Endothelial cell of umbilical vein (primary cell): Measurements from ENCODE around the gene VTI1A. TPM values are rescaled to one million over a fixed set of nuclear protein-coding genes. Genes with fewer than 3 reads are reported as not detected.

ENCODE experiments used
- BruUV-seq: library from RNA; stranded (reverse); fragments of 400-500 nt; replicated peaks from 2 replicates; lab custom pipeline; 2021; lab: Mats Ljungman, UMichigan
- CTCF ChIA-PET: fragments of 300-600, 350-600 bp; sonication (Branson Sonifier 250); formaldehyde crosslinking; loops from one replicate; lab custom pipeline; 2021; ENCODE audit warnings: antibody characterized with exemption, inconsistent platforms; lab: Charles Lee
- POLR2A ChIA-PET: fragments of 300-600, 350-600 bp; sonication (Branson Sonifier 250); formaldehyde crosslinking; loops from one replicate; lab custom pipeline; 2021; ENCODE audit warnings: antibody characterized with exemption, inconsistent platforms; lab: Charles Lee
- DNase-seq: peaks from one replicate; pipeline ENCODE4 v3.0.0-alpha.2; 2011; ENCODE audit warnings: low read depth, low spot score
- FAIRE-seq: peaks from 2 replicates; lab custom pipeline; 2011; peaks lifted over from hg19 to GRCh38; lab: Jason Lieb, UNC
- H2AFZ ChIP-seq: 2 replicates; pipeline ENCODE4 v1.6.0; 2012; ENCODE audit warnings: low read depth, low read length, control low read depth, inconsistent platforms
- H3K27ac ChIP-seq: 2 replicates; pipeline ENCODE4 v1.5.1; 2011; ENCODE audit warnings: low read depth, mild to moderate bottlenecking, control low read depth, low read length, moderate library complexity; ENCODE audit not compliant: insufficient read depth
- H3K27me3 ChIP-seq, 2 experiments: 2 replicates each; pipeline versions ENCODE4 v1.6.0 to v1.6.1; 2011; ENCODE audit warnings: low read length in 2 of 2, mixed read lengths in 1 of 2; ENCODE audit not compliant: control insufficient read depth in 2 of 2, insufficient read depth in 2 of 2
- H3K36me3 ChIP-seq, 2 experiments: 2 replicates in 1 of 2; 3 replicates in 1 of 2; pipeline ENCODE4 v1.5.1; 2011; ENCODE audit warnings: low read length in 2 of 2, mild to moderate bottlenecking in 1 of 2, moderate library complexity in 1 of 2; ENCODE audit not compliant: control insufficient read depth in 2 of 2, insufficient read depth in 2 of 2; ENCODE audit errors: extremely low read depth in 1 of 2
- H3K4me1 ChIP-seq: 3 replicates; pipeline ENCODE4 v1.5.1; 2011; ENCODE audit warnings: mild to moderate bottlenecking, low read length; ENCODE audit not compliant: control insufficient read depth, insufficient read depth; ENCODE audit errors: extremely low read depth
- H3K4me2 ChIP-seq: 2 replicates; pipeline ENCODE4 v1.6.1; 2011; ENCODE audit warnings: low read length, control low read depth, mixed read lengths; ENCODE audit not compliant: insufficient read depth
- H3K4me3 ChIP-seq, 3 experiments: fragments of 200-600 bp in 1 of 3; sonication (generic), shearing (Covaris generic) in 1 of 3; replicated peaks in 1 of 3; 2 replicates each; pipeline ENCODE4 v1.5.1; 2011 to 2016; ENCODE audit warnings: control low read depth in 3 of 3, low read length in 3 of 3, mild to moderate bottlenecking in 2 of 3, inconsistent platforms in 1 of 3, low read depth in 1 of 3, moderate library complexity in 1 of 3; ENCODE audit not compliant: insufficient read depth in 1 of 3
- H3K79me2 ChIP-seq: 2 replicates; pipeline ENCODE4 v1.6.0; 2012; ENCODE audit warnings: low read length, inconsistent platforms; ENCODE audit not compliant: control insufficient read depth, insufficient read depth
- H3K9ac ChIP-seq: replicated peaks from 2 replicates; pipeline ENCODE3; 2011; ENCODE audit warnings: low read length, control low read depth; ENCODE audit not compliant: insufficient read depth; ENCODE audit errors: extremely low read depth
- H3K9me1 ChIP-seq: replicated peaks from 3 replicates; pipeline ENCODE4 v1.6.0; 2011; ENCODE audit warnings: mild to moderate bottlenecking, low read length; ENCODE audit not compliant: control insufficient read depth, insufficient read depth; ENCODE audit errors: extremely low read depth
- H3K9me3 ChIP-seq: replicated peaks from 2 replicates; pipeline ENCODE4 v1.5.1; 2012; ENCODE audit warnings: low read length, inconsistent platforms; ENCODE audit not compliant: control insufficient read depth, insufficient read depth
- H4K20me1 ChIP-seq: replicated peaks from 2 replicates; pipeline ENCODE3; 2011; ENCODE audit warnings: mild to moderate bottlenecking, low read length; ENCODE audit not compliant: control insufficient read depth, insufficient read depth; ENCODE audit errors: extremely low read depth
- EZH2 ChIP-seq: IDR thresholded peaks from 2 replicates; pipeline ENCODE4 v1.6.1; 2012; ENCODE audit warnings: borderline replicate concordance, low read depth, mild to moderate bottlenecking, moderate library complexity, low read length, inconsistent platforms; ENCODE audit not compliant: severe bottlenecking
- FOS ChIP-seq: IDR thresholded peaks from 2 replicates; pipeline ENCODE4 v1.6.1; 2011; ENCODE audit warnings: mild to moderate bottlenecking, low read length, moderate library complexity, borderline replicate concordance; ENCODE audit not compliant: insufficient read depth
- GATA2 ChIP-seq: IDR thresholded peaks from 2 replicates; pipeline ENCODE4 v1.7.0; 2011; ENCODE audit warnings: low read depth, mild to moderate bottlenecking, moderate library complexity, mixed read lengths, low read length; ENCODE audit not compliant: insufficient read length, insufficient read depth
- JUN ChIP-seq: IDR thresholded peaks from 2 replicates; pipeline ENCODE4 v1.6.1; 2011; ENCODE audit warnings: borderline replicate concordance, low read depth; ENCODE audit not compliant: insufficient read length, insufficient read depth
- MAX ChIP-seq: IDR thresholded peaks from 2 replicates; pipeline ENCODE4 v1.6.1; 2011; ENCODE audit not compliant: insufficient read depth, insufficient read length
- MYC ChIP-seq: IDR thresholded peaks from one replicate; pipeline ENCODE4 v1.6.1; 2011; ENCODE audit warnings: mild to moderate bottlenecking, low read depth, low read length
- POLR2A ChIP-seq: IDR thresholded peaks from 2 replicates; pipeline ENCODE4 v1.6.1; 2012; ENCODE audit warnings: low read depth, mild to moderate bottlenecking, control low read depth, low read length
- POLR2AphosphoS5 ChIP-seq: IDR thresholded peaks from 2 replicates; pipeline ENCODE4 v1.6.1; 2012; ENCODE audit warnings: low read depth, mild to moderate bottlenecking, control low read depth, low read length, moderate library complexity; ENCODE audit not compliant: insufficient read depth
- dilution Hi-C: fragments of 300-500 bp; cut with MboI; formaldehyde crosslinking; loops from one replicate; pipeline ENCODE4 v1.15.0; 2019; ENCODE audit warnings: low sequenced_read_pairs; ENCODE audit not compliant: extremely low pct_ligation_motif_present
- intact Hi-C: fragments of 100-400 bp; cut with micrococcal nuclease; formaldehyde crosslinking; loops from one replicate; pipeline ENCODE4 v1.10.0; 2022
- polyA plus RNA-seq, 4 experiments: library from polyadenylated mRNA; depleted of rRNA in 3 of 4; stranded (reverse) in 3 of 4; unstranded in 1 of 4; fragments of >200 nt; gene quantifications; 2 replicates each; pipeline versions ENCODE4 v1.2.1 to v1.2.3, GENCODE V29; 2011 to 2012; ENCODE audit warnings: missing spikeins in 1 of 4
- total RNA-seq: library from RNA; stranded (reverse); gene quantifications from 2 replicates; pipeline ENCODE4 v1.2.3, GENCODE V29; 2021
- TF ChIP-seq, protein P1 (sequence below), 2 donors: IDR thresholded peaks; 1 replicate in 1 of 2; 2 replicates in 1 of 2; pipeline ENCODE4 v1.5.1; 2011; ENCODE audit warnings: low read length in 2 of 2, mild to moderate bottlenecking in 2 of 2, moderate library complexity in 2 of 2, control low read depth in 1 of 2, inconsistent platforms in 1 of 2, low read depth in 1 of 2; ENCODE audit not compliant: insufficient read depth in 1 of 2; ENCODE audit errors: extremely low read depth in 1 of 2

The VTI1A gene
- total and polyA plus RNA-seq, 2 donors (not counting 3 experiments of a cell fraction or from before 2014, with no cell fraction given), result 10.8 to 35.6 TPM

DNA sequence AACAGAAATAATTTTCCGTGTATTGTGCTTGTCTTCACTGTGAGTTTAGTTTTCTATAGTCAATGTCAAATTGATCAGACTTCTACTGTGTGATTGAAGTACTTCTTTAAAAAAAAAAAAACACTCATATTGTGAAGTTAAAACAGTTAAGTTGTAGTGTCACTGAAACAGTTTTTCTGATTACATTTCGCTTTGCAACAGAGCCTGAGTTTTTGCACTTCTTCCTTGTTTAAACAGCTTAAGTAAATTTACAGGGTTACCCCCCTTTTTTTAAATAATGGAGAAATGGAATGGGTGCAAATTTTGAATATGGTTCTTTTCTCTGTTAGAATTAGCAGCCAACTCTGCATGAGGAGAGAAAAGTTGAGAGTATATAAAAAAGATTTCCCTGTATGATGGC is 117.3 kb downstream of the VTI1A start:
- no peak overlapping the region for H3K4me2 ChIP-seq
- H2AFZ ChIP-seq, result no peak overlapping the region
- POLR2A ChIA-PET, result no interaction called here
- CTCF ChIA-PET, result interaction anchor here (1.1 to 3.9 kb wide), 4 partner anchors 9 to 821 kb away, joined by 3 to 23 read pairs (median 4); no protein-coding TSS in a partner anchor
- H3K4me3 ChIP-seq, result no peak overlapping the region
- H3K9me1 ChIP-seq, result no peaks in the 10 kb centered on the region
- no TSS peak for BruUV-seq
- dilution Hi-C loops (loop anchor here (25.0 kb wide), 1 partner anchor 548 kb away; no protein-coding TSS in a partner anchor), intact Hi-C loops (no loop called here)
- TF ChIP-seq MYC, result no peak
- no peak for TF ChIP-seq GATA2
- no peak for TF ChIP-seq POLR2A
- no peak for TF ChIP-seq EZH2
- TF ChIP-seq POLR2AphosphoS5, result no peak
- no peak for TF ChIP-seq FOS
- no peak for TF ChIP-seq JUN
- TF ChIP-seq MAX, result no peak
- TF ChIP-seq, protein P1, sequence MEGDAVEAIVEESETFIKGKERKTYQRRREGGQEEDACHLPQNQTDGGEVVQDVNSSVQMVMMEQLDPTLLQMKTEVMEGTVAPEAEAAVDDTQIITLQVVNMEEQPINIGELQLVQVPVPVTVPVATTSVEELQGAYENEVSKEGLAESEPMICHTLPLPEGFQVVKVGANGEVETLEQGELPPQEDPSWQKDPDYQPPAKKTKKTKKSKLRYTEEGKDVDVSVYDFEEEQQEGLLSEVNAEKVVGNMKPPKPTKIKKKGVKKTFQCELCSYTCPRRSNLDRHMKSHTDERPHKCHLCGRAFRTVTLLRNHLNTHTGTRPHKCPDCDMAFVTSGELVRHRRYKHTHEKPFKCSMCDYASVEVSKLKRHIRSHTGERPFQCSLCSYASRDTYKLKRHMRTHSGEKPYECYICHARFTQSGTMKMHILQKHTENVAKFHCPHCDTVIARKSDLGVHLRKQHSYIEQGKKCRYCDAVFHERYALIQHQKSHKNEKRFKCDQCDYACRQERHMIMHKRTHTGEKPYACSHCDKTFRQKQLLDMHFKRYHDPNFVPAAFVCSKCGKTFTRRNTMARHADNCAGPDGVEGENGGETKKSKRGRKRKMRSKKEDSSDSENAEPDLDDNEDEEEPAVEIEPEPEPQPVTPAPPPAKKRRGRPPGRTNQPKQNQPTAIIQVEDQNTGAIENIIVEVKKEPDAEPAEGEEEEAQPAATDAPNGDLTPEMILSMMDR (IDR thresholded peaks at IDR 0.05; ENCODE audit: extremely low read depth in 1 of 2, insufficient read depth in 1 of 2, low read depth in 1 of 2, low read length in 2 of 2), result no peak
- no peaks in the 10 kb centered on the region for H3K4me1 ChIP-seq
- no peak overlapping the region for H3K27ac ChIP-seq
- H3K9me3 ChIP-seq, result no peaks in the 10 kb centered on the region
- no peaks in the 10 kb centered on the region for H3K36me3 ChIP-seq
- no peaks in the 10 kb centered on the region for H3K27me3 ChIP-seq
- H4K20me1 ChIP-seq, result no peaks in the 10 kb centered on the region
- H3K79me2 ChIP-seq, result no peaks in the 10 kb centered on the region
- no peak for FAIRE-seq
- no peak overlapping the region for H3K9ac ChIP-seq
- no peak for DNase-seq
